Measurements from ENCODE around the gene DLK1.

The DLK1 gene

DNA sequence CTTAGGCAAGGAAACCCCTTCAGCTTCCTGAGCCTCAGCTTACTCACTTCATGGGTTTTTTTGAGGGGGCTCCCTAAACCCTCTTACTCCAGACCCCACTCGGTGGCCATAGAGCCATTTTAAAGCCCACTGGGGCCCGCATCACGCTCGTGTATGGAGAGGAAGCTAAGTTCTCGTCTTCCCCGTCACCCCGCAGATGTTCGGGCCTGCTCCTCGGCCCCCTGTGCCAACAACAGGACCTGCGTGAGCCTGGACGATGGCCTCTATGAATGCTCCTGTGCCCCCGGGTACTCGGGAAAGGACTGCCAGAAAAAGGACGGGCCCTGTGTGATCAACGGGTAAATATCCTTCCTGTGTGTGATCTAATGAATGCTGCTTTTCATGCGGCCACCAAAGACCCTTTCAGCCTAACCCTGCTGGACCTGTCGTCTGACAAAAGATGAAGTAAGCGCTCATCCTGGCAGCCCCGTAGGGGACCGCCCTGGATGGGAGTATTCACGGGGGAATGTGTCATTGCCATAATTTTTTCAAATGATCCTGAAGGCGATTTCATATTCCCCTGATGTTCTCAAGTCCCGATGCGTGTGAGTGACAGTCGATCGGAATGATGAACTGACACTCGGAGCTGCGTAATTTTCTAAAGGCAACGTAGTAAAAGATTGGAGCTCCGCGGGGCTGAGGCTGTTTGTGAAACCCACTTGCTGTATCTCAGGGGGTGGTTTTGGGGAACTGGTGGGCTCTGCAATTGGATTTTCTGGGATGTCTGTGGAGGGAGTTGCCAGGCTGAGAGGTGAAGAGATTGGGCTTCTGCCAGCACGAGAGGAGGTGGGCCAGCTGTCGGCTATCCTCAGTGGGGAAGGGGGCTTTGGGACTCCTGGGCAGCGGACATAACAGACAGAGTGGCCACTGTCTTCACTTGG is 5.4 kb downstream of the DLK1 start:
- H3K27ac ChIP-seq (ENCODE audit: low read depth, low read length): no peak overlapping the region
- no peak overlapping the region for H3K4me3 ChIP-seq (ENCODE audit: low read depth in 1 of 2, low read length in 2 of 2)
- H3K36me3 ChIP-seq (ENCODE audit: control insufficient read depth in 1 of 2, insufficient read depth in 2 of 2, low read length in 2 of 2): no peaks in the 10 kb centered on the region
- H3K4me1 ChIP-seq (ENCODE audit: control insufficient read depth in 1 of 2, insufficient read depth in 2 of 2, low read length in 2 of 2): no peaks in the 10 kb centered on the region
- no peak overlapping the region for H3K9ac ChIP-seq (ENCODE audit: low read depth in 1 of 2, low read length in 2 of 2)
- peaks cover 15 to 25% of the 10 kb centered on the region in 2 donors for H3K27me3 ChIP-seq (ENCODE audit: control insufficient read depth in 1 of 2, insufficient read depth in 2 of 2, low read length in 2 of 2)
- H3K9me3 ChIP-seq (ENCODE audit: control insufficient read depth in 1 of 2, low read length in 2 of 2): no peaks in the 10 kb centered on the region

- H3K36me3 ChIP-seq (ENCODE audit: control insufficient read depth in 1 of 2, insufficient read depth in 2 of 2, low read length in 2 of 2): no peaks in the 10 kb centered on the region
- H3K9ac ChIP-seq (ENCODE audit: low read depth in 1 of 2, low read length in 2 of 2): no peak overlapping the region
- H3K4me3 ChIP-seq (ENCODE audit: low read depth in 1 of 2, low read length in 2 of 2): no peak overlapping the region
- H3K4me1 ChIP-seq (ENCODE audit: control insufficient read depth in 1 of 2, insufficient read depth in 2 of 2, low read length in 2 of 2): no peaks in the 10 kb centered on the region
- H3K27ac ChIP-seq (ENCODE audit: low read depth, low read length): no peak overlapping the region
- H3K27me3 ChIP-seq (ENCODE audit: control insufficient read depth in 1 of 2, insufficient read depth in 2 of 2, low read length in 2 of 2): peaks cover 9 to 21% of the 10 kb centered on the region in 2 donors
- H3K9me3 ChIP-seq (ENCODE audit: control insufficient read depth in 1 of 2, low read length in 2 of 2): no peaks in the 10 kb centered on the region
Measured at GRCh38 chr14:100732766-100733100, 6.0 kb downstream of the DLK1 start.

- Histone ChIP-seq H3K36me3 (ENCODE audit: control insufficient read depth in 1 of 2, insufficient read depth in 2 of 2, low read length in 2 of 2) (no peaks in the 10 kb centered on the region), H3K27me3 (ENCODE audit: control insufficient read depth in 1 of 2, insufficient read depth in 2 of 2, low read length in 2 of 2) (peaks cover 5 to 16% of the 10 kb centered on the region in 2 donors), H3K4me1 (ENCODE audit: control insufficient read depth in 1 of 2, insufficient read depth in 2 of 2, low read length in 2 of 2) (no peaks in the 10 kb centered on the region), H3K9me3 (ENCODE audit: control insufficient read depth in 1 of 2, low read length in 2 of 2) (no peaks in the 10 kb centered on the region), H3K4me3 (ENCODE audit: low read depth in 1 of 2, low read length in 2 of 2) (no peak overlapping the region), H3K9ac (ENCODE audit: low read depth in 1 of 2, low read length in 2 of 2) (no peak overlapping the region), H3K27ac (ENCODE audit: low read depth, low read length) (no peak overlapping the region)
Measured at GRCh38 chr14:100733152-100733850, 6.6 kb downstream of the DLK1 start.

DNA sequence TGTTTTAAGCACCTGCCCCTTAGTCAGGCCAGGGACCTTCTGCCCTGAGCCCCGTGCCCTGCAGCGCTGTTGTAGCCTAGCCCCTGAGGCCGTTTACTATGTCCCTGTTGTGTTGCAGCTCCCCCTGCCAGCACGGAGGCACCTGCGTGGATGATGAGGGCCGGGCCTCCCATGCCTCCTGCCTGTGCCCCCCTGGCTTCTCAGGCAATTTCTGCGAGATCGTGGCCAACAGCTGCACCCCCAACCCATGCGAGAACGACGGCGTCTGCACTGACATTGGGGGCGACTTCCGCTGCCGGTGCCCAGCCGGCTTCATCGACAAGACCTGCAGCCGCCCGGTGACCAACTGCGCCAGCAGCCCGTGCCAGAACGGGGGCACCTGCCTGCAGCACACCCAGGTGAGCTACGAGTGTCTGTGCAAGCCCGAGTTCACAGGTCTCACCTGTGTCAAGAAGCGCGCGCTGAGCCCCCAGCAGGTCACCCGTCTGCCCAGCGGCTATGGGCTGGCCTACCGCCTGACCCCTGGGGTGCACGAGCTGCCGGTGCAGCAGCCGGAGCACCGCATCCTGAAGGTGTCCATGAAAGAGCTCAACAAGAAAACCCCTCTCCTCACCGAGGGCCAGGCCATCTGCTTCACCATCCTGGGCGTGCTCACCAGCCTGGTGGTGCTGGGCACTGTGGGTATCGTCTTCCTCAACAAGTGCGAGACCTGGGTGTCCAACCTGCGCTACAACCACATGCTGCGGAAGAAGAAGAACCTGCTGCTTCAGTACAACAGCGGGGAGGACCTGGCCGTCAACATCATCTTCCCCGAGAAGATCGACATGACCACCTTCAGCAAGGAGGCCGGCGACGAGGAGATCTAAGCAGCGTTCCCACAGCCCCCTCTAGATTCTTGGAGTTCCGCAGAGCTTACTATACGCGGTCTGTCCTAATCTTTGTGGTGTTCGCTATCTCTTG is 7.6 kb downstream of the DLK1 start:
- Histone ChIP-seq H3K27me3 (ENCODE audit: control insufficient read depth in 1 of 2, insufficient read depth in 2 of 2, low read length in 2 of 2) (peaks cover 5 to 12% of the 10 kb centered on the region in 2 donors), H3K9me3 (ENCODE audit: control insufficient read depth in 1 of 2, low read length in 2 of 2) (no peaks in the 10 kb centered on the region), H3K9ac (ENCODE audit: low read depth in 1 of 2, low read length in 2 of 2) (no peak overlapping the region), H3K4me3 (ENCODE audit: low read depth in 1 of 2, low read length in 2 of 2) (no peak overlapping the region), H3K36me3 (ENCODE audit: control insufficient read depth in 1 of 2, insufficient read depth in 2 of 2, low read length in 2 of 2) (no peaks in the 10 kb centered on the region), H3K4me1 (ENCODE audit: control insufficient read depth in 1 of 2, insufficient read depth in 2 of 2, low read length in 2 of 2) (no peaks in the 10 kb centered on the region), H3K27ac (ENCODE audit: low read depth, low read length) (no peak overlapping the region)

DNA sequence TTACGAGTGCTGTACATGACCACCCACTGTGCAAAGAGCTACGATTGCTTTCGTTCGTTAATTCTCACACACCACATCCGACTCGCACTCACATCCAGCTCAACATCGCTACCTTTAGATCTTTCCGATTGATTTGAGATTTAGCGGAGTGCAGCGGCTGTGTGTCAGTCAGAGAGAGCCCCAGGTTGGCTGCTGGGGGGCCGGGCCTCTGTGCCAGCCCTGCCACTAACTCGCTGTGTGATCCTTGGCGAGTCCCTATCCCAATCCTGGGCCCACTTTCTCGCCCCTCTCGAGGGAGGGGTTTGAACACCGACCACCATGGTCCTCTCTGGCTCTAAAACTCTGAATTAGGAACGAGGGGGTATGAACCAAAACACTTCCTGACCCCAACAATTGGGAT is 8.6 kb downstream of the DLK1 start:
- Histone ChIP-seq H3K9ac (ENCODE audit: low read depth in 1 of 2, low read length in 2 of 2) (no peak overlapping the region), H3K27ac (ENCODE audit: low read depth, low read length) (no peak overlapping the region), H3K4me3 (ENCODE audit: low read depth in 1 of 2, low read length in 2 of 2) (no peak overlapping the region), H3K36me3 (ENCODE audit: control insufficient read depth in 1 of 2, insufficient read depth in 2 of 2, low read length in 2 of 2) (no peaks in the 10 kb centered on the region), H3K27me3 (ENCODE audit: control insufficient read depth in 1 of 2, insufficient read depth in 2 of 2, low read length in 2 of 2) (peaks cover 1 to 3% of the 10 kb centered on the region in 2 donors), H3K9me3 (ENCODE audit: control insufficient read depth in 1 of 2, low read length in 2 of 2) (no peaks in the 10 kb centered on the region), H3K4me1 (ENCODE audit: control insufficient read depth in 1 of 2, insufficient read depth in 2 of 2, low read length in 2 of 2) (no peaks in the 10 kb centered on the region)

DNA sequence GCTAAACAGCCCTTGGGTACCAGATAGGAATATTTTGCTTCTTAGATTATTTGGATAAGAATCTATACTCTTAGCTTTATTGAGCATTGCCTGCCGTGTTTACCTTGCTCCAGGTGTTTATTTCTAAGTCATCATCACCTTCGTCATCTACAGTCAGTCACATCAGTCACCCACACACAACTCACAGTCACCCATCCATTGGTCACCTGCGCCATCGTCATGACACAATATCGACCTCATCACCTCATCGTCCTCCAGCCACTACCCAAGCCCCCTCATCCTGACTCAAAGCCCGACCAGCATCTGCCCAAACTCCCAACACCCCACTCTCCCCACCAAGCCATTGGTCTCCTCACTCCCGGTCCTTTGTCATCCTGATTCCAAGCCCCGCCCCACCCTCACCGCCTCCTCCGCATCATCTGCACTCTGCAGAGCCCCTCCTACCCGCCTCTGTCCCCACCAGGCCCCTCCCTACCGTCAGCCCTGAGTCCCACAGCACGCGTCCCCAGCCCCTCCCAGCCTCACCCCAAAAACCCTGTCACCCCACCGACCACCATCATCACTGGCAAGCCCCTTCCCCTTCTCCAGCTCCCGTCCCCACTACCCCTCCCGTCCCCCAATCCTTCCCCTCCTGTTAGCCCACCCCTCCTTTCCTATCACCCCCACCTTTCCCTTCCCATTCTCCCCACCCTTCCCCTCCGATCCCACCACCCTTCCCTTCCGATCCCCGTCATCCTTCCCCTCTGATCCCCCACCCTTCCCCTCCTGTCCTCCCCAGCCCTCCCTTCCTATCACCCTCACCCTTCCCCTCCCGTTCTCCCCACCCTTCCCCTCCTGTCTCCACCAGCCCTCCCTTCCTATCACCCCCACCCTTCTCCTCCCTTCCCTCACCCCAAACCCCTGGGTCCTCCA is 9.8 kb downstream of the DLK1 start:
- Histone ChIP-seq H3K27ac (ENCODE audit: low read depth, low read length) (no peak overlapping the region), H3K9me3 (ENCODE audit: control insufficient read depth in 1 of 2, low read length in 2 of 2) (no peaks in the 10 kb centered on the region), H3K36me3 (ENCODE audit: control insufficient read depth in 1 of 2, insufficient read depth in 2 of 2, low read length in 2 of 2) (no peaks in the 10 kb centered on the region), H3K4me3 (ENCODE audit: low read depth in 1 of 2, low read length in 2 of 2) (no peak overlapping the region), H3K27me3 (ENCODE audit: control insufficient read depth in 1 of 2, insufficient read depth in 2 of 2, low read length in 2 of 2) (no peaks in the 10 kb centered on the region), H3K9ac (ENCODE audit: low read depth in 1 of 2, low read length in 2 of 2) (no peak overlapping the region), H3K4me1 (ENCODE audit: control insufficient read depth in 1 of 2, insufficient read depth in 2 of 2, low read length in 2 of 2) (no peaks in the 10 kb centered on the region)

GRCh38 chr14:100737526-100737925 is 10.8 kb downstream of the DLK1 start:
- Histone ChIP-seq H3K4me1 (ENCODE audit: control insufficient read depth in 1 of 2, insufficient read depth in 2 of 2, low read length in 2 of 2) (no peaks in the 10 kb centered on the region), H3K9ac (ENCODE audit: low read depth in 1 of 2, low read length in 2 of 2) (no peak overlapping the region), H3K4me3 (ENCODE audit: low read depth in 1 of 2, low read length in 2 of 2) (no peak overlapping the region), H3K36me3 (ENCODE audit: control insufficient read depth in 1 of 2, insufficient read depth in 2 of 2, low read length in 2 of 2) (no peaks in the 10 kb centered on the region), H3K27ac (ENCODE audit: low read depth, low read length) (no peak overlapping the region), H3K9me3 (ENCODE audit: control insufficient read depth in 1 of 2, low read length in 2 of 2) (no peaks in the 10 kb centered on the region), H3K27me3 (ENCODE audit: control insufficient read depth in 1 of 2, insufficient read depth in 2 of 2, low read length in 2 of 2) (no peaks in the 10 kb centered on the region)

DNA sequence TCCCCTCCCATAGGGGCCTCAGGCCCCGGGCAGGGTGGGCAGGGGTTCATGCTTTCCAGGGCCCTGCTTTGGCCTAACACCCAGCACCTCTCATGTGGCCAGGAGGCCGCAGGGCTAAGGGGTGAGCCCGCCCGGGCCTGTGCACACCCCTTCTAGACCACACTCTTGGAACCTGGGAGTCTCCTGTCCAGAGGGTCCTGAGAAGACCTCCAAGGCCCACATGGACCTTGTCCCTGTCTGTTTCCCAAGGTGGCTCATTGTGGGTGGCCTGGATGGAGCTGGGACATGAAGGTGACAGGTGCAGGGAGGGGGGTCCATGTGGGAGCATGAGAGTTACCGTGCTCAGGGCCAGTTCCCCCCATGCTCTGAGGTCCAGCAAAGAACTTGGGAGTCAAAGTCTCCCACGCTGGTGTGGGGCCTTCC is 11.6 kb downstream of the DLK1 start:
- no peak overlapping the region for H3K9ac ChIP-seq (ENCODE audit: low read depth in 1 of 2, low read length in 2 of 2)
- no peaks in the 10 kb centered on the region for H3K4me1 ChIP-seq (ENCODE audit: control insufficient read depth in 1 of 2, insufficient read depth in 2 of 2, low read length in 2 of 2)
- H3K36me3 ChIP-seq (ENCODE audit: control insufficient read depth in 1 of 2, insufficient read depth in 2 of 2, low read length in 2 of 2): no peaks in the 10 kb centered on the region
- no peak overlapping the region for H3K4me3 ChIP-seq (ENCODE audit: low read depth in 1 of 2, low read length in 2 of 2)
- no peaks in the 10 kb centered on the region for H3K9me3 ChIP-seq (ENCODE audit: control insufficient read depth in 1 of 2, low read length in 2 of 2)
- H3K27me3 ChIP-seq (ENCODE audit: control insufficient read depth in 1 of 2, insufficient read depth in 2 of 2, low read length in 2 of 2): no peaks in the 10 kb centered on the region
- H3K27ac ChIP-seq (ENCODE audit: low read depth, low read length): no peak overlapping the region

DNA sequence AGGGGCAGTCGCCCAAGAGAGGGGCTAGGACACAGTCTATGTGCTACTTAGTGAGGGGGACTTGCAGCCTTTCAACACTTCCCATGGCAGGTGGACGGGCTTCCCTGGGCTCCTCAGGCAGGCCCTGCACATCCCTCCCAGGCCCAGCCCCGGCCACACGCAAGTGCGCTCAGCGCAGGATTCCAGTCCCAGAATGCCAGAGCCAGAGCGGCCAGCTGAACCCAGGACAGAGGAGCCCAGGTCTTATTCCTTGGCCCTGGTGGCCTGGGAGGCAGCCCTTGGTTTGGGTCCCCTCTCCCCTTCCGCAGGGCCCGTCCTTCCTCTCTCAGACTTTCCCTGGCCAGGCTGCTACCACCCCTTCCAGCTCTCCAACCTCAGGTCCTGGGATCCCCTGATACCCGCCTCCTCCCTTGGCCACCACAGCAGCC is 12.0 kb downstream of the DLK1 start:
- no peaks in the 10 kb centered on the region for H3K4me1 ChIP-seq (ENCODE audit: control insufficient read depth in 1 of 2, insufficient read depth in 2 of 2, low read length in 2 of 2)
- H3K9ac ChIP-seq (ENCODE audit: low read depth in 1 of 2, low read length in 2 of 2): no peak overlapping the region
- no peaks in the 10 kb centered on the region for H3K9me3 ChIP-seq (ENCODE audit: control insufficient read depth in 1 of 2, low read length in 2 of 2)
- H3K27ac ChIP-seq (ENCODE audit: low read depth, low read length): no peak overlapping the region
- H3K36me3 ChIP-seq (ENCODE audit: control insufficient read depth in 1 of 2, insufficient read depth in 2 of 2, low read length in 2 of 2): no peaks in the 10 kb centered on the region
- H3K27me3 ChIP-seq (ENCODE audit: control insufficient read depth in 1 of 2, insufficient read depth in 2 of 2, low read length in 2 of 2): no peaks in the 10 kb centered on the region
- no peak overlapping the region for H3K4me3 ChIP-seq (ENCODE audit: low read depth in 1 of 2, low read length in 2 of 2)
